ENCODE data around the gene KCNK7.

DNA sequence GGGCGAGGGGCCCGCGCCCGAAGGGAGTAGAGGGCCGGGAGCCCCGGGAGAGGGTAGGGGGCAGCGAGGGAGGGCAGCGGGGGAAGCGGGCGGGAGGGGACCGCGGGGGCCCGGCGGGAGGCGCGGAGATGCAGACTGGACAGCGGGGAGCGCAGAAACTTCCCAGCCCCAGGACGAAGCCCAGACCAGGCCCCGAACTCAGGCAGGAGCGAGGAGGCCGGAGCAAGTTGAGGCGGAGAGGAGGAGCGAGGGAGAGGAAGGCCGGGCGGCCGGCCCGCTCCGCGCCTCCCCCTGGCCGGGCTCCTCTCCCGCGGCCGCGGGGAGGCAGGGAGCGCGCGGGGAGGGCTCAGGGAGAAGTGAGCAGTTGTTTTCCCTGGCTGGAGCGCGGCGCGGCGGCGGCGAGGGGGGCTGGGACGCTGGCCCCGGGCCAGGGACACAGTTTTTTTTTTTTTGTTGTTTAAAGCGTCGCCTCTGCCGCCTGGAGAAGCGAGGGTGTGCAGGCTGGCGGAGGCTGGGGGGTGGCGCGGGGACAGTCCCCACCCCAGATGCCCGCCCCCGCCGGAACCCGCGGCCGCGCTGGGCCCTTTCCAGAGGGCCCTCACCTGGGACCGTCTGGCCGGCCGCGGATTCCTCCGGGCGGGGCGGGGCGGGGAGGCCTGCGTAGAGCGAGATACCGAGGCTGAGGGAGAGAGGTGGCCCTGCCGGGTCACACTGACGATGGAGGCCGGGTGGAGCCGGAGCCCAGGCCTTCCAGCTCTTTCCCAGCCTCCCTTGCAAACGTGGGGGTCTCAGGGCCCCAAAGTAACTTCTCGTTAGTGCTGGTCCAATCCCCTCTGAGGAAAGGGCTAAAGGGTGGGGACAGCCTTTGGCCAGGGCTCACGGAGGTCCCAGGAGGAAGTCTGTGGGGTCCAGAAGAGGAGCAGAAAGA, 37.3 kb downstream of the KCNK7 start, which contains the start of gene LTBP3:
- TF ChIP-seq, protein P1, sequence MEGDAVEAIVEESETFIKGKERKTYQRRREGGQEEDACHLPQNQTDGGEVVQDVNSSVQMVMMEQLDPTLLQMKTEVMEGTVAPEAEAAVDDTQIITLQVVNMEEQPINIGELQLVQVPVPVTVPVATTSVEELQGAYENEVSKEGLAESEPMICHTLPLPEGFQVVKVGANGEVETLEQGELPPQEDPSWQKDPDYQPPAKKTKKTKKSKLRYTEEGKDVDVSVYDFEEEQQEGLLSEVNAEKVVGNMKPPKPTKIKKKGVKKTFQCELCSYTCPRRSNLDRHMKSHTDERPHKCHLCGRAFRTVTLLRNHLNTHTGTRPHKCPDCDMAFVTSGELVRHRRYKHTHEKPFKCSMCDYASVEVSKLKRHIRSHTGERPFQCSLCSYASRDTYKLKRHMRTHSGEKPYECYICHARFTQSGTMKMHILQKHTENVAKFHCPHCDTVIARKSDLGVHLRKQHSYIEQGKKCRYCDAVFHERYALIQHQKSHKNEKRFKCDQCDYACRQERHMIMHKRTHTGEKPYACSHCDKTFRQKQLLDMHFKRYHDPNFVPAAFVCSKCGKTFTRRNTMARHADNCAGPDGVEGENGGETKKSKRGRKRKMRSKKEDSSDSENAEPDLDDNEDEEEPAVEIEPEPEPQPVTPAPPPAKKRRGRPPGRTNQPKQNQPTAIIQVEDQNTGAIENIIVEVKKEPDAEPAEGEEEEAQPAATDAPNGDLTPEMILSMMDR (conservative IDR thresholded peaks at IDR 0.05 in 1 of 2, IDR thresholded peaks at IDR 0.05 in 1 of 2; ENCODE audit: extremely low read depth in 1 of 2, insufficient read depth in 1 of 2, low read depth in 1 of 2, low read length in 2 of 2): no peak
- TF ChIP-seq EZH2 (IDR thresholded peaks at IDR 0.05; ENCODE audit: borderline replicate concordance, low read length): no peak

All from mammary epithelial cell (primary cell).